ENCODE measurements around the gene SENP7. TPM values are rescaled to one million over a fixed set of nuclear protein-coding genes. Genes with fewer than 3 reads are reported as not detected.

SENP7 gene
- total RNA-seq, 1 experiment from 2014 or later = 17.4 TPM

DNA sequence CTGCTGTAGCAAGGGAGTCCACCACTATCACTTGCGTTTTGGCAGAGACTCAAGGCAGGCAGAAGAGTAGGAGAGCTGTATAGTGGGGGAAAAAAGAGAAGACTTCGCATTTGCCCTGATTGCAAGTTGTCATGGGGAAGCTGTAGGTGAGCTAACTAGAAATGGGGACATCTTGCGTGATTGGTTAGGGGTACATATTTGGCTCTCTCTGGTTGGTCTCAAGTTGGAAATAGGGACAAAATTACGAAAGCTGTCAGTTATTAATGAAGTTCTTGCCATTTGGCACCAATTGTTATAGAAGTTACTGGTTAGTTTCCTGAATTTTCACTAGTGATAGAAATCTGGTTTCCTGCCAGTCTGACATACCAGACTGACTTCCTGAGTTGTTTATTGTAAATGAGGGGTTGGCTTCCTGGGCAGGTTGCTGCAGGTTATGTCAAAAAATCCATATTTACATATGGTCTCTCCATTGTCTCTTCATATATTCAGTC lies 8.2 kb upstream of the SENP7 start:
- intact Hi-C loops (cut with micrococcal nuclease; ENCODE audit: unreplicated experiment) = no loop called here
- Histone ChIP-seq H4K20me1 (ENCODE audit: insufficient read depth) (no peaks in the 10 kb centered on the region), H3K4me2 (no peak overlapping the region), H3K27me3 (ENCODE audit: insufficient read depth, low read depth) (no peaks in the 10 kb centered on the region), H3K36me3 (ENCODE audit: low read depth) (no peaks in the 10 kb centered on the region), H3K4me1 (replicated peaks; ENCODE audit: insufficient read depth) (peaks cover 16% of the 10 kb centered on the region), H3K79me2 (ENCODE audit: low read depth) (no peaks in the 10 kb centered on the region), H2AFZ (no peak overlapping the region), H3F3A (ENCODE audit: insufficient read depth, low read depth) (peaks cover 5% of the 10 kb centered on the region; the same call in 1 of the 2 replicates), H3K9me2 (ENCODE audit: insufficient read depth) (no peaks in the 10 kb centered on the region), H3K4me3 (no peak overlapping the region), H3K27ac (no peak overlapping the region), H3K9me3 (ENCODE audit: insufficient read depth, low read depth) (no peaks in the 10 kb centered on the region)
- no peak for DNase-seq
- CTCF ChIA-PET = interaction anchor here (0.8 kb wide), 1 partner anchor 9 kb away, joined by 3 read pairs; no protein-coding TSS in a partner anchor
- no TSS peak for BruUV-seq (replicated peaks)
- POLR2A ChIA-PET (ENCODE audit: unreplicated experiment) = no interaction called here
- TF ChIP-seq CTCF (conservative IDR thresholded peaks at IDR 0.05) = no peak
- TF ChIP-seq EZH2 (IDR thresholded peaks at IDR 0.05; ENCODE audit: low read depth) = no peak

DNA sequence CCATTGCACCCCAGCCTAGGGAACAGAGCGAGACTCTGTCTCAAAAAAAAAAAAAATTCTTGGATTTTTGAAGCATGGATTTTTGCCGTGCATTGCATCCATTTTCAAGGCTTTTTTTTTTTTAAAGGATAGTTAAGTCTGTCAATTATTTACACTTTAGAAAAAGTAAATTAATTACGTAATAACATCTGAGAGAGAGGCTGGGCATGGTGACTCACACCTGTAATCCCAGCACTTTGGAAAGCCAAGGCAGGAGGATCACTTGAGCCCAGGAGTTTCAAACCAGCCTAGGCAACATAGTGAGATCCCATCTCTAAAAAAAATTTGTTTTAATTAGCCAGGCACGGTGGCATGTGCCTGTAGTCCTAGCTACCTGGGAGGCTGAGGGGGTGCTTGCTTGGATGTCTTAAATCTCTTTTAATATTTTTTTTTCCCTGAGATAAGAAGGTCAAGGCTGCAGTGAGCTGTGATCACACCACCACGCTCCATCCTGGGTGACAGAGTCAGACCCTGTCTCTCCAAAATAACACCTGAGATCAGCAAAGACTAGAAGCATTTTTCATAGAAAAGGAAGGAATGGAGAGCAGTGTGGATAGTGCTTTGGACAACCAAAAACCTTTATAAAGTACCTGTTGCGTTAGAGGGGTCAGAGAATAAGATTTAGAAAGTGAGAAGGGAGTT lies 6.8 kb upstream of the SENP7 start:
- Histone ChIP-seq H3K79me2 (ENCODE audit: low read depth) (no peaks in the 10 kb centered on the region), H3K4me1 (replicated peaks; ENCODE audit: insufficient read depth) (peaks cover 16% of the 10 kb centered on the region), H3K27ac (no peak overlapping the region), H3K4me3 (no peak overlapping the region), H3K9me3 (ENCODE audit: insufficient read depth, low read depth) (no peaks in the 10 kb centered on the region), H3K36me3 (ENCODE audit: low read depth) (no peaks in the 10 kb centered on the region), H4K20me1 (ENCODE audit: insufficient read depth) (no peaks in the 10 kb centered on the region), H3K9me2 (ENCODE audit: insufficient read depth) (no peaks in the 10 kb centered on the region), H3K4me2 (no peak overlapping the region), H3K27me3 (ENCODE audit: insufficient read depth, low read depth) (no peaks in the 10 kb centered on the region), H3F3A (ENCODE audit: insufficient read depth, low read depth) (peaks cover 5% of the 10 kb centered on the region), H2AFZ (no peak overlapping the region)
- intact Hi-C loops (cut with micrococcal nuclease; ENCODE audit: unreplicated experiment) = loop anchor here (10.0 kb wide), 2 partner anchors 445 to 915 kb away; partner anchors contain the start of gene ADGRG7
- CTCF ChIA-PET = no interaction called here
- POLR2A ChIA-PET (ENCODE audit: unreplicated experiment) = interaction anchor here (0.7 kb wide), 1 partner anchor 57 kb away, joined by 4 read pairs; no protein-coding TSS in a partner anchor
- TF ChIP-seq CTCF (conservative IDR thresholded peaks at IDR 0.05) (no peak), EZH2 (IDR thresholded peaks at IDR 0.05; ENCODE audit: low read depth) (no peak)
- DNase-seq = peak in 1 of 2 experiments; percentile 49
- no TSS peak for BruUV-seq (replicated peaks)

DNA sequence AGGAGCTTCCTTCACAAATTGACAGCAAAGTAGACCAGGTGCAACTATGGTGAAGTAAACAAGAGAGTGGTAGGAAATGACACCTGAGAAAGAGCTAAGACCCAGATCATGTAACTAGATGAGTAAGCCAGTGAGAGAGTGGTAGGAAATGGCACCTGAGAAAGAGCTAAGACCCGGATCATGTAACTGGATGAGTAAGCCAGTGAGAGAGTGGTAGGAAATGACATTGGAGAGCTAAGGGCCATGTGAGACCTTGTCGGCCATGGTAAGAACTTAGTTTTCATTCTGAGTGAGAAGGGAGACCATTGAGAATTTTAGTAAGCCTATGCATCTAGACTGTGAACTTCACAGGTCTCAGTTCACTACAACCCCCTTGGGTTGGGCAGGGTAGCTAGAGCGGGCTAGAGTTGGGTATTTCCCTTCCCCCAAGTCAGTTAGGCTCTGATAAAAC lies 5.4 kb upstream of the SENP7 start:
- Histone ChIP-seq H3K27ac (peak overlapping the region; percentile 23), H3K79me2 (ENCODE audit: low read depth) (no peaks in the 10 kb centered on the region), H3K27me3 (ENCODE audit: insufficient read depth, low read depth) (no peaks in the 10 kb centered on the region), H3K9me3 (ENCODE audit: insufficient read depth, low read depth) (no peaks in the 10 kb centered on the region), H3K9me2 (ENCODE audit: insufficient read depth) (no peaks in the 10 kb centered on the region), H3K36me3 (ENCODE audit: low read depth) (no peaks in the 10 kb centered on the region), H4K20me1 (ENCODE audit: insufficient read depth) (no peaks in the 10 kb centered on the region), H3K4me2 (peak overlapping the region; percentile 29), H2AFZ (peak overlapping the region; percentile 42), H3K4me3 (no peak overlapping the region; the same call in 1 of the 2 replicates), H3F3A (ENCODE audit: insufficient read depth, low read depth) (peaks cover 5% of the 10 kb centered on the region), H3K4me1 (replicated peaks; ENCODE audit: insufficient read depth) (peaks cover 23% of the 10 kb centered on the region)
- ChIA-PET POLR2A (ENCODE audit: unreplicated experiment) (interaction anchor here (0.6 to 0.9 kb wide), 3 partner anchors 11 to 1428 kb away, joined by 3 to 6 read pairs (median 5); no protein-coding TSS in a partner anchor), CTCF (interaction anchor here (0.6 to 1.3 kb wide), 2 partner anchors 55 to 1686 kb away, joined by 4 to 12 read pairs; partner anchors contain the start of gene PCNP)
- TF ChIP-seq EZH2 (IDR thresholded peaks at IDR 0.05; ENCODE audit: low read depth) (no peak), CTCF (conservative IDR thresholded peaks at IDR 0.05) (no peak)
- BruUV-seq (replicated peaks) = no TSS peak
- peak; percentile 26 to 79 for DNase-seq
- intact Hi-C loops (cut with micrococcal nuclease; ENCODE audit: unreplicated experiment) = loop anchor here (10.0 kb wide), 2 partner anchors 444 to 914 kb away; partner anchors contain the start of gene ADGRG7

All from PC-9 (cell line).